ENCODE measurements around the gene IL7R. TPM values are rescaled to one million over a fixed set of nuclear protein-coding genes. Genes with fewer than 3 reads are reported as not detected.

The IL7R gene
- total and polyA plus RNA-seq, 10 of the 15 experiments (the other 5 are each of a cell fraction or from before 2014, with no cell fraction given) = 0.40 to 21.1 (median 0.85) TPM

- TF ChIP-seq POU2F2 (IDR thresholded peaks at IDR 0.05; ENCODE audit: borderline replicate concordance, low read depth, low read length) (no peak), STAT3 (IDR thresholded peaks at IDR 0.05; ENCODE audit: low read depth, low read length) (no peak), SMARCA5 (IDR thresholded peaks at IDR 0.05) (no peak)
These were observed 5.6 kb upstream of the IL7R start (continued) for GRCh38 chr5:35850967-35851680.

DNA sequence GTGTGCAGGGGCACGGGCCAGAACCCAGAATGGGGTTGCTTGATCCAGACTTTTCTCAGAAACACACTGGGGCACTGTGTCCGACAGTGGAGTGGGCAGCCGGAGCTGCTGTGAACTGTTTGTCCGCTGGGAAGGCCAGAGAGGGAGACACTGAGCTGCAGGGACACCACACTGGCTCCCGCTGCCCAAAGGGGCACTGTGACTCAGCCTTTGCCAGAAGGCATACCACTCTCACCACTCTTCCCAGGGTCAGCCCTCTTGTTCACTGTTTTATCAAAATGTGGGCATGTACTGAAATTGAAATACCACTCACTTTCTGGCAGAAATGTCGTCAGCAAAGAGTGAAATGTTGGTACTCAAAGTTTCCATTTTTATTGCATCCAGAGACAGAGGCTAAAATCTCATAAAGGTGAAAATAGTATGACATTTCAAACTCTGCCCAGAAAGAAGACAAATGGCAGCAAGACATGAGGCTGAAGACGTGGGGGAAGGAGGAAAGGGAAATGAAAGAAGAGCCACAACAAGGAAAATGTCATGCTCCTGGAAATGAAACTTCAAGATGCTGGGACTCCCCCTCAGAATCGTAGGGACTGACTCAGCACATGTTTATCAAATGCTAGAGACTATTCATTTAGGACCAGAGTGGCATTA, 4.5 kb upstream of the IL7R start:
- DNase-seq (ENCODE audit: low read depth, low spot score) (peak; percentile 26), ATAC-seq (peak; percentile 65), FAIRE-seq (peak; percentile 73)
- WGBS (ENCODE audit: insufficient coverage, insufficient replicate concordance, low lambda C conversion rate, missing lambda C conversion rate) = 12% methylated on average over 8 of the region's 8 CpGs
- H4K20me1 ChIP-seq (ENCODE audit: control insufficient read depth, insufficient read depth) = no peaks in the 10 kb centered on the region
- intact Hi-C loops (cut with micrococcal nuclease; ENCODE audit: unreplicated experiment) = loop anchor here (2.0 to 5.0 kb wide), 2 partner anchors 73 to 75 kb away; no protein-coding TSS in a partner anchor
- no peaks in the 10 kb centered on the region for H3K36me3 ChIP-seq (ENCODE audit: control insufficient read depth in 2 of 2, insufficient read depth in 2 of 2, low read length in 1 of 2)
- ChIA-PET CTCF (interaction anchor here (0.8 to 2.4 kb wide), 12 partner anchors 10 to 75 kb away, joined by 3 to 10 read pairs (median 4); no protein-coding TSS in a partner anchor), SMC1A (ENCODE audit: uncharacterized antibody, unreplicated experiment) (interaction anchor here (0.6 to 15.1 kb wide), 12 partner anchors 11 to 74 kb away, joined by 3 to 238 read pairs (median 6); no protein-coding TSS in a partner anchor), RAD21 (ENCODE audit: unreplicated experiment) (interaction anchor here (0.7 to 2.6 kb wide), 11 partner anchors 8 to 199 kb away, joined by 3 to 12 read pairs (median 3); no protein-coding TSS in a partner anchor), POLR2A (interaction anchor here (0.6 kb wide), 1 partner anchor 53 kb away, joined by 3 read pairs; no protein-coding TSS in a partner anchor)
- peak overlapping the region; percentile 15; the same call in 1 of the 2 replicates for H2AFZ ChIP-seq (ENCODE audit: control insufficient read depth, low read depth, low read length)
- no TSS peak for BruUV-seq (replicated peaks)
- H3K27ac ChIP-seq (ENCODE audit: control insufficient read depth, insufficient read depth) = no peak overlapping the region
- H3K9me3 ChIP-seq (replicated peaks; ENCODE audit: control insufficient read depth, insufficient read depth, low read length) = peaks cover 4% of the 10 kb centered on the region; the same call in 1 of the 3 replicates
- no peaks in the 10 kb centered on the region for H3K79me2 ChIP-seq (ENCODE audit: control insufficient read depth, insufficient read depth, low read length)
- in situ Hi-C loops (cut with MboI) = no loop called here
- no peak overlapping the region for H3K9ac ChIP-seq (ENCODE audit: control insufficient read depth, insufficient read depth, low read length)
- H3K4me3 ChIP-seq = no peak overlapping the region
- no peaks in the 10 kb centered on the region for H3K27me3 ChIP-seq (replicated peaks in 1 of 2; ENCODE audit: control insufficient read depth in 2 of 2, insufficient read depth in 2 of 2, low read length in 1 of 2)
- peaks cover 18% of the 10 kb centered on the region for H3K4me1 ChIP-seq (ENCODE audit: control insufficient read depth, insufficient read depth, low read length)
- H3K4me2 ChIP-seq (ENCODE audit: control insufficient read depth, insufficient read depth) = peak overlapping the region; percentile 41
- TF ChIP-seq CBX5 (IDR thresholded peaks at IDR 0.05; ENCODE audit: low read depth) = no peak
- no peak for TF ChIP-seq HDAC2 (IDR thresholded peaks at IDR 0.05)
- 0 out of 2 replicates have a peak, but pooled peaks have one; percentile 3 for TF ChIP-seq NBN (IDR thresholded peaks at IDR 0.05)
- no peak for TF ChIP-seq HDAC6 (IDR thresholded peaks at IDR 0.05; ENCODE audit: unreplicated experiment)
- TF ChIP-seq MTA2 (IDR thresholded peaks at IDR 0.05; ENCODE audit: low read depth) = peak; percentile 41; the same call in 1 of the 2 replicates
- TF ChIP-seq, protein P1, sequence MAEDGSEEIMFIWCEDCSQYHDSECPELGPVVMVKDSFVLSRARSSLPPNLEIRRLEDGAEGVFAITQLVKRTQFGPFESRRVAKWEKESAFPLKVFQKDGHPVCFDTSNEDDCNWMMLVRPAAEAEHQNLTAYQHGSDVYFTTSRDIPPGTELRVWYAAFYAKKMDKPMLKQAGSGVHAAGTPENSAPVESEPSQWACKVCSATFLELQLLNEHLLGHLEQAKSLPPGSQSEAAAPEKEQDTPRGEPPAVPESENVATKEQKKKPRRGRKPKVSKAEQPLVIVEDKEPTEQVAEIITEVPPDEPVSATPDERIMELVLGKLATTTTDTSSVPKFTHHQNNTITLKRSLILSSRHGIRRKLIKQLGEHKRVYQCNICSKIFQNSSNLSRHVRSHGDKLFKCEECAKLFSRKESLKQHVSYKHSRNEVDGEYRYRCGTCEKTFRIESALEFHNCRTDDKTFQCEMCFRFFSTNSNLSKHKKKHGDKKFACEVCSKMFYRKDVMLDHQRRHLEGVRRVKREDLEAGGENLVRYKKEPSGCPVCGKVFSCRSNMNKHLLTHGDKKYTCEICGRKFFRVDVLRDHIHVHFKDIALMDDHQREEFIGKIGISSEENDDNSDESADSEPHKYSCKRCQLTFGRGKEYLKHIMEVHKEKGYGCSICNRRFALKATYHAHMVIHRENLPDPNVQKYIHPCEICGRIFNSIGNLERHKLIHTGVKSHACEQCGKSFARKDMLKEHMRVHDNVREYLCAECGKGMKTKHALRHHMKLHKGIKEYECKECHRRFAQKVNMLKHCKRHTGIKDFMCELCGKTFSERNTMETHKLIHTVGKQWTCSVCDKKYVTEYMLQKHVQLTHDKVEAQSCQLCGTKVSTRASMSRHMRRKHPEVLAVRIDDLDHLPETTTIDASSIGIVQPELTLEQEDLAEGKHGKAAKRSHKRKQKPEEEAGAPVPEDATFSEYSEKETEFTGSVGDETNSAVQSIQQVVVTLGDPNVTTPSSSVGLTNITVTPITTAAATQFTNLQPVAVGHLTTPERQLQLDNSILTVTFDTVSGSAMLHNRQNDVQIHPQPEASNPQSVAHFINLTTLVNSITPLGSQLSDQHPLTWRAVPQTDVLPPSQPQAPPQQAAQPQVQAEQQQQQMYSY (CRISPR knock-in tag; IDR thresholded peaks at IDR 0.05) = no peak
- 0 out of 2 replicates have a peak, but pooled peaks have one; percentile 40 for TF ChIP-seq TCF3 (IDR thresholded peaks at IDR 0.05; ENCODE audit: borderline replicate concordance, insufficient read depth, low read depth, low read length)
- no peak for TF ChIP-seq HDGF (IDR thresholded peaks at IDR 0.05)
- no peak for TF ChIP-seq CBX3 (IDR thresholded peaks at IDR 0.05; ENCODE audit: borderline replicate concordance, low read depth)
- TF ChIP-seq IKZF2 (IDR thresholded peaks at IDR 0.05) = peak; percentile 76 to 82
- peak; percentile 80 for TF ChIP-seq ATF7 (IDR thresholded peaks at IDR 0.05; ENCODE audit: low read depth)
- no peak for TF ChIP-seq ZBED1 (IDR thresholded peaks at IDR 0.05; ENCODE audit: borderline replicate concordance)
- TF ChIP-seq RB1 (IDR thresholded peaks at IDR 0.05; ENCODE audit: borderline replicate concordance) = no peak
- TF ChIP-seq IRF3 (IDR thresholded peaks at IDR 0.05) = no peak
- TF ChIP-seq CBFB (IDR thresholded peaks at IDR 0.05; ENCODE audit: low read depth) = no peak
- no peak for TF ChIP-seq ZNF384 (IDR thresholded peaks at IDR 0.05; ENCODE audit: borderline replicate concordance, low read depth, low read length)

Data from GM12878 (cell line).